Ascending aorta (tissue), 2 donors: ENCODE data around the gene RIMOC1. TPM values are rescaled to one million over a fixed set of nuclear protein-coding genes. Genes with fewer than 3 reads are reported as not detected.

Source experiments
- DNase-seq, 2 donors: peaks; one replicate each; pipeline ENCODE4 v3.0.0-alpha.2; 2019; ENCODE audit warnings: low spot score in 2 of 2
- H3K27ac ChIP-seq, 2 donors: fragments of 200-600 bp; sonication (generic); one replicate each; pipeline ENCODE4 v1.5.1; 2016 to 2017; ENCODE audit warnings: mild to moderate bottlenecking in 1 of 2
- H3K27me3 ChIP-seq: fragments of 200-600 bp; sonication (generic); one replicate; pipeline ENCODE4 v1.5.1; 2017
- H3K36me3 ChIP-seq, 2 donors: fragments of 200-600 bp; sonication (generic); one replicate each; pipeline ENCODE4 v1.5.1; 2016
- H3K4me1 ChIP-seq, 2 donors: fragments of 200-600 bp; sonication (generic); one replicate each; pipeline ENCODE4 v1.5.1; 2016 to 2017; ENCODE audit warnings: mild to moderate bottlenecking in 1 of 2
- H3K4me3 ChIP-seq, 2 donors: fragments of 200-600 bp; sonication (generic); one replicate each; pipeline ENCODE4 v1.5.1; 2016 to 2017; ENCODE audit warnings: mild to moderate bottlenecking in 1 of 2
- H3K9me3 ChIP-seq, 2 donors: fragments of 200-600 bp; sonication (generic); one replicate each; pipeline ENCODE4 v1.5.1; 2016
- intact Hi-C: fragments of 100-400 bp; cut with DNase I; formaldehyde crosslinking; loops from one replicate; pipeline ENCODE4 v1.15.1; 2023
- total RNA-seq: library from RNA; depleted of rRNA; stranded (reverse); fragments of >200 nt; gene quantifications from one replicate; pipeline ENCODE4 v1.1.0, GENCODE V29; 2016
- TF ChIP-seq, protein P1 (sequence below), 3 experiments: fragments of 200-600 bp in 2 of 3; fragments of 450-650 bp in 1 of 3; sonication (generic) in 2 of 3; IDR thresholded peaks; one replicate each; pipeline ENCODE4 v1.5.1; 2016 to 2019; ENCODE audit warnings: antibody characterized with exemption in 3 of 3, mild to moderate bottlenecking in 1 of 3, moderate library complexity in 1 of 3

Gene RIMOC1
- total RNA-seq, 1 donor from 2014 or later: 11.1 TPM

DNA sequence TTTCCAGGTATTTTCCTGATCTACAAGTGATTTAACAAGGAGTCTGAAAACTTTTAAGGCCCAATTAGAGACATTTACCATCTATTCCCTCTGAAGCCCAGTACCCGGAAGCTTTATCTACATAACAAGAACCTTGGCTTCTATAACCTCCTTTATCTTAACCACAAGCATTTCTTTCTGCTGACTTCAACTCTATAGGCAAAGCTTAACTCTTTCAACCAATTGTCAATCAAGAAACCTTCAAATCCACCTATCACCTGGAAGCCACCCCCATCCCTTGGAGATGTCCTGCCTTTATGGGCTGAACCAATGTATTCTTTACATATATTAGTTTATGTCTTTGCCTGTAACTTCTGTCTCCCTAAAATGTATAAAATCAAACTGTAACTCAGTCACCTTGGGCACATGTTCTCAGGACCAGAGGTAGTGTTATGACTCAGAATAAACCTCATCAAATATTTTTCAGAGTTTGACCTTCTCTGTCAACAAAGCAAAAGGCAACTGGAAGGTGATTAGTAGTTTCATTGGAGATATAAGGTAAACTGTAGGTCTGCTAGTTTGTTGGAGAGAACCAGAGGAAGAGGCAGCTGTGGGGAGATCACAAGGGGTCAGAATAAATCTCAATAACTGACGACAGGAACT, 13.0 kb upstream of the RIMOC1 start:
- no peak for DNase-seq
- no peaks in the 10 kb centered on the region for H3K27me3 ChIP-seq
- H3K4me3 ChIP-seq: no peak overlapping the region
- TF ChIP-seq, protein P1, sequence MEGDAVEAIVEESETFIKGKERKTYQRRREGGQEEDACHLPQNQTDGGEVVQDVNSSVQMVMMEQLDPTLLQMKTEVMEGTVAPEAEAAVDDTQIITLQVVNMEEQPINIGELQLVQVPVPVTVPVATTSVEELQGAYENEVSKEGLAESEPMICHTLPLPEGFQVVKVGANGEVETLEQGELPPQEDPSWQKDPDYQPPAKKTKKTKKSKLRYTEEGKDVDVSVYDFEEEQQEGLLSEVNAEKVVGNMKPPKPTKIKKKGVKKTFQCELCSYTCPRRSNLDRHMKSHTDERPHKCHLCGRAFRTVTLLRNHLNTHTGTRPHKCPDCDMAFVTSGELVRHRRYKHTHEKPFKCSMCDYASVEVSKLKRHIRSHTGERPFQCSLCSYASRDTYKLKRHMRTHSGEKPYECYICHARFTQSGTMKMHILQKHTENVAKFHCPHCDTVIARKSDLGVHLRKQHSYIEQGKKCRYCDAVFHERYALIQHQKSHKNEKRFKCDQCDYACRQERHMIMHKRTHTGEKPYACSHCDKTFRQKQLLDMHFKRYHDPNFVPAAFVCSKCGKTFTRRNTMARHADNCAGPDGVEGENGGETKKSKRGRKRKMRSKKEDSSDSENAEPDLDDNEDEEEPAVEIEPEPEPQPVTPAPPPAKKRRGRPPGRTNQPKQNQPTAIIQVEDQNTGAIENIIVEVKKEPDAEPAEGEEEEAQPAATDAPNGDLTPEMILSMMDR (IDR thresholded peaks at IDR 0.05): no peak
- no peaks in the 10 kb centered on the region for H3K9me3 ChIP-seq
- intact Hi-C loops: no loop called here
- H3K27ac ChIP-seq: no peak overlapping the region
- no peaks in the 10 kb centered on the region for H3K4me1 ChIP-seq
- H3K36me3 ChIP-seq: no peaks in the 10 kb centered on the region

DNA sequence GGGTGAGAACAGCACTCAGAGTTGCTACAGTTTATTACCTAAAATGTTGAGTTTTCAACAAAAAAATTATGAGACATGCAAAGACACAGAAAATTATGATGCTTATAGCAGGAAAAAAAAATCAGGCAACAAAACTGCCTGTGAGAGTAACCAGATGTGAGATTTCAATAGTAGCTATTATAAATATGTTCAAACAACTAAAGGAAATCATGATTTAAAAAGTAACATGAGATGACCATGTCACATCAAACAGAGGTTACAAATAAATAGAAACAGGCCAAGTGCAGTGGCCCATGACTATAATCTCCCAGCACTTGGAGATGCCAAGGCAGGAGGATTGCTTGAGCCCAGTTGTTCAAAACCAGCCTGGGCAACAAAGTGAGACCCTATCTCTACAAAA, 12.1 kb upstream of the RIMOC1 start:
- no peaks in the 10 kb centered on the region for H3K9me3 ChIP-seq
- H3K36me3 ChIP-seq: no peaks in the 10 kb centered on the region
- no peak for DNase-seq
- TF ChIP-seq, protein P1 (IDR thresholded peaks at IDR 0.05): no peak
- intact Hi-C loops: no loop called here
- H3K4me3 ChIP-seq: no peak overlapping the region
- H3K27me3 ChIP-seq: no peaks in the 10 kb centered on the region
- no peak overlapping the region for H3K27ac ChIP-seq
- no peaks in the 10 kb centered on the region for H3K4me1 ChIP-seq

- DNase-seq: no peak
- H3K27me3 ChIP-seq: no peaks in the 10 kb centered on the region
- intact Hi-C loops: no loop called here
- H3K4me1 ChIP-seq: no peaks in the 10 kb centered on the region
- H3K9me3 ChIP-seq: no peaks in the 10 kb centered on the region
- H3K27ac ChIP-seq: no peak overlapping the region
- H3K4me3 ChIP-seq: no peak overlapping the region
- no peaks in the 10 kb centered on the region for H3K36me3 ChIP-seq
- TF ChIP-seq, protein P1 (IDR thresholded peaks at IDR 0.05): no peak
Observed at GRCh38 chr5:41893074-41893851, 10.9 kb upstream of the RIMOC1 start.

DNA sequence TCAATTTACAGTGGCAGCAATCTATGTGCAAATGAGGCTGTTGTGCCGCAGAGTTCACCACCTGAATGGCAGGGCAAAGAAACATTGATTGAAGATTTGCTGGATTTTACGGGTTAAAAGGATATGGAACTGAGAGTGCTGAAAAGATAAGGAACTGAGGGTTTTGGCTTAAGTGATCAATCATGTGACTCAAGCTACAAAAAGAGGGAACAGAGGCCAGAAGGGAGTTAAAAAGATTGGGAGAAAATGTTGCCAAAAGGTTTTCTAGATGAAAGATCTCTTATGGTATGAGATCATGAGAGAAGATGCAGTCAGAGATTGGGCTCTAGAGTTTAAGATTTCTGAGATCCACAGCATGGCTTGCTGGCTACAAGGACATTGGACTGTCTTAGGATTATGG, 7.9 kb upstream of the RIMOC1 start:
- no peaks in the 10 kb centered on the region for H3K4me1 ChIP-seq

GRCh38 chr5:41903382-41903891, 707 bp upstream of the RIMOC1 start:
- Histone ChIP-seq H3K4me3 (peak overlapping the region; percentile 46 to 72), H3K27ac (peak overlapping the region; percentile 83 to 94), H3K27me3 (no peaks in the 10 kb centered on the region), H3K4me1 (peaks cover 3 to 6% of the 10 kb centered on the region in 2 donors), H3K9me3 (no peaks in the 10 kb centered on the region), H3K36me3 (peaks cover 6 to 9% of the 10 kb centered on the region in 2 donors)
- TF ChIP-seq, protein P1 (IDR thresholded peaks at IDR 0.05): no peak
- no peak for DNase-seq
- intact Hi-C loops: loop anchor here (10.0 kb wide), 3 partner anchors 1069 to 1411 kb away; partner anchors contain the start of genes HMGCS1 and RPL37

More for the DNA sequence above, 7.9 kb upstream of the RIMOC1 start:
- Histone ChIP-seq H3K4me3 (no peak overlapping the region), H3K36me3 (no peaks in the 10 kb centered on the region), H3K27ac (no peak overlapping the region), H3K27me3 (no peaks in the 10 kb centered on the region), H3K9me3 (no peaks in the 10 kb centered on the region)
- no peak for DNase-seq
- intact Hi-C loops: no loop called here
- TF ChIP-seq, protein P1 (IDR thresholded peaks at IDR 0.05): no peak
